GM18507 (cell line): Measurements from ENCODE around the gene KLF16.
A peak's percentile ranks its signal among the peaks of the same experiment; 100 is the strongest.

Experiments
- DNase-seq: peaks from one replicate; pipeline ENCODE4 v3.0.0; 2011; ENCODE audit warnings: low read depth; ENCODE audit not compliant: insufficient read length; ENCODE audit errors: extremely low spot score
- FAIRE-seq: peaks from 2 replicates; lab custom pipeline; 2011; peaks lifted over from hg19 to GRCh38; lab: Jason Lieb, UNC

The KLF16 gene

GRCh38 chr19:1873524-1874473, 10.4 kb upstream of the KLF16 start:
- no peak for FAIRE-seq
- no peak for DNase-seq

- FAIRE-seq (no peak), DNase-seq (no peak)
Observed at GRCh38 chr19:1872807-1873523, 9.6 kb upstream of the KLF16 start.

DNA sequence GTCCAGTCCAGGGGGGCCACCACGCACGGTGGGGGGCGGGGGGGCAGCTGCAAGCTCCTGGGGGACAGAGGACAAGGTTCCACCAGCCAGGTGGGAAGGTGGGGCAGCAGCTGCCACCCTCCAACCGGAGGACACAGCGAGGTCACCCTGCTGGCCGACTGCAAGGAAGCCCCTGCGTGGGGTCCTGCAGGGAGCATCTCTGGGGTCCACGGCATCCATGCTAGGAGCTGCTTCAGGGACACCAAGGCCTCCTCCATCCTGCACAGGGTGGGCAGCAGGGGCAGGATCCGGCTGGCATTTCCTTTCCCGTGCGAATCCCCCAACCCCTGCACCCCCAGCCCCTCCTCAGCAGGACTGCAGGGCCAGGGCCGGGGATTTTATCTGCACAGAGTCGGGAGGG, 8.3 kb upstream of the KLF16 start:
- DNase-seq (no peak), FAIRE-seq (no peak)

GRCh38 chr19:1871140-1871597, 7.8 kb upstream of the KLF16 start:
- DNase-seq (no peak), FAIRE-seq (no peak)

GRCh38 chr19:1868971-1869370, 5.6 kb upstream of the KLF16 start:
- FAIRE-seq: no peak
- no peak for DNase-seq

DNA sequence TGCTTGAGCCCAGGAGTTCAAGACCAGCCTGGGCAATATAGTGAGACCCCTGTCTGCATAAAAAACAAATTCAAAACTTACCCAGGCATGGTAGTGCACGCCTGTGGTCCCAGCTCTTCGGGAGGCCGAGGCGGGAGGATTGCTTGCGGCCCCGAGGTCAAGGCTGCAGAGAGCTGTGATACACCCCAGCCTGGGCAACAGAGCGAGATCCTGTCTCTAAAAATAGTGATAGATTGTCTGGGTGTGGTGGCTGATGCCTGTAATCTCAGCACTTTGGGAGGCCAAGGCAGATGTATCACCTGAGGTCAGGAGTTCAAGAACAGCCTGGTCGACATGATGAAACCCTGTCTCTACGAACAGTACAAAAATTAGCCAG, 4.0 kb upstream of the KLF16 start:
- FAIRE-seq (no peak), DNase-seq (no peak)

- FAIRE-seq (no peak), DNase-seq (no peak)
Observed at GRCh38 chr19:1866693-1867348, 3.4 kb upstream of the KLF16 start.

GRCh38 chr19:1865172-1866010, 2.0 kb upstream of the KLF16 start:
- no peak for DNase-seq
- no peak for FAIRE-seq

GRCh38 chr19:1864480-1865171, 1.2 kb upstream of the KLF16 start:
- peak; percentile 82 for FAIRE-seq
- DNase-seq: peak; percentile 78

DNA sequence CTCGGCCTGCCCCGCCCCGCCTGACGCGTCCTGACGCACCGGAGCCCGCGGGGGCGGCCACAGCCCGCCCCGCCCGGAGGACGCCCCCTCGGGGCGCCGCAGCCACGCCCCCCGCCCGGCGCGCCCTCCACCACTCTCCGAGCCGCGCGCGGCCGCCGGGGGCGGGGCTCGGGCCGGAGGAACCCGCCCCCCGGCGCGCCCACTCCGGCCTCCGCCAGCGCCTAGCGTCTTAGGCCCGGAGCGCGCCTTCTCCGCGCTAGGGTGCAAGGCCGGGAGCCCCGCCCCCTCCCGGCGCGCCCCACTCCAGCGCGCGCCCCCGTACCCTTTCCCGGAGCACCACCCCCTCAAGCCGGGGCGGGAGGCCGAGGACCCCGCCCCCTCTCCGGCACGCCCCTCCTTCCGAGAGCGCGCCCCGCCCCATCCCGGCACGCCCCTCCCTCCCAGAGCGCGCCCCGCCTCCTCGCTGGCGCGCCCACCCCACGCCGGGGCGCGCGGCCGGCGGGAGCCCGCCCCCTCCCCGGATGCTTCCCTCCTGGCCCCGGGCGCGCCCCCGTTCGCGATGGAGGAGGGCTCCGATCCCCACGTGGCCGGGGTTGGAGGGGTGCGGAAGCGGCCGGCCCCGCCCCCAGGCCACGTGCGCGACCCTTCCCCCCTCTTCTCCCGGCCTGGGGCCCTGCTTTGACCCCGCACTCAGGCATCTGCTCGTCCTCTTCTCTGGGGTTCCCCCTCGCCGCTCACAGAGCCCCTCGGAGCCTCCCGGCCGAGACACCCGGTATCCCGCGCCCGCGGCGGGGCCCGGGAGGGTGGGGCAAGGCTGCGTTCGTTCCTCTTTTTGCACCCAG, 480 bp upstream of the KLF16 start:
- DNase-seq: peak; percentile 82
- FAIRE-seq: peak; percentile 92

GRCh38 chr19:1862424-1863327, 703 bp downstream of the KLF16 start:
- FAIRE-seq (no peak), DNase-seq (no peak)

DNA sequence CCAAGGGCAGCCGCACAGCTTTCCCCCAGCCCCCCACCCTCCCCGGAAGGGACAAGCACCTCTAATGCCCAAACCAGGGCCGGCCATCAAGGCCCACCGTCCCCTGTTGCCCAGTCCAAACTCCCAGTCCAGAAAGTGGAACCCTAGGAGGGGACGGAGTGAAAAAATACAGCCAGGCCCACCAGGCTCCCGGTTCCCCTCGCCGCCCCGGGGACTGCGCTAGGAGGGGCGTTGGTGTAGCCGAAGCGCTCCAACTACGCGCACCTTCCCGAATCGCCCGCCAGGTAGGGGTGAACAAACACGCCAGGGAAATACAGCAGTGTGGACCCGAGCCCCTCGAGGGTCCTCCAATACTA, 1.3 kb downstream of the KLF16 start:
- peak; percentile 15 for FAIRE-seq
- DNase-seq: no peak

GRCh38 chr19:1861599-1862031, 1.8 kb downstream of the KLF16 start:
- DNase-seq (no peak), FAIRE-seq (peak; percentile 36)

- DNase-seq: no peak
- FAIRE-seq: no peak
Observed at GRCh38 chr19:1860821-1861598, 2.4 kb downstream of the KLF16 start.

DNA sequence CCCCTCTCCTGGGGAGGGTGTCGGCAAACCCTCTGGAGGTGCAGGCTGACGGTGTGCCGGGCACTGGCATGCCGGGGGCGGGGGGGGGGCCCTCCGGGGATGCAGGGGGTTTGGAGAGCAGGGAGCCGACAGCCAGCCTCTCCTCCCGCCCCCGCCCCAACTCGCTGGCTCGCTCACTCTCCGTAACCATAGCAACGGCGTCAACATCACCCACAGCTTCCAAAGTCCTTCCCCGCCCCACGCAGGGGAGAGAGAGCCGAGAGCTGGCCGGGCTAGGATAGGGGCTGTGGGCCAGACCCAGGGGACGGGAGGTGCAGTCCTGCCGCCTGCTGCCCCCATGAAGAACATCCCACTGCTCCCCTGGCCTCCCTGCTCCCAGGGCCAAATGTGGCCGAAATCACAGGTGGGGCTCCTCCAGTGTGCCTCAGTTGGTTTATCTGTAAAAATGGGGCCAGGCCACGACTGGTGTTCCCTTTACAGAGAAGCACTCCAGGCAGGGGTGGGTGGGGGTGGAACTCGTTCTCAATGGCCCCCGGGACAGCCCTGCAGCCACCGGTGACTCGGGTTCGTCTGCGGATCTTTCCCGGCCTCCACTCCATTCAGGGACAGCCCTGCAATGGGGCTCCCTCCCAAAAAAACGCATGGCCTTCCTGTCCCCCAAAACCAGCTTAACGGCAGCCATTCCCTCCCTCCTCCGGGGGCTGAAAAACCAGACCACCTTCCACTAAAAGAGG, 3.2 kb downstream of the KLF16 start:
- FAIRE-seq: no peak
- no peak for DNase-seq

- no peak for FAIRE-seq
- no peak for DNase-seq
Observed at GRCh38 chr19:1859331-1859781, 4.0 kb downstream of the KLF16 start.
